GM23248 (cell line): ENCODE data around the gene SLX4IP.

Experiments
- EZH2 ChIP-seq: fragments of 200-600 bp; sonication (generic); IDR thresholded peaks from 2 replicates; pipeline ENCODE4 v1.6.1; 2018; ENCODE audit warnings: antibody characterized with exemption, mild to moderate bottlenecking; ENCODE audit not compliant: insufficient read depth, poor library complexity, severe bottlenecking
- EZH2phosphoT487 ChIP-seq: fragments of 200-600 bp; sonication (generic); IDR thresholded peaks from 2 replicates; pipeline ENCODE4 v1.6.1; 2018; ENCODE audit warnings: antibody characterized with exemption, moderate library complexity, mild to moderate bottlenecking, low read depth; ENCODE audit not compliant: insufficient read depth

GRCh38 chr20:10385850-10386544, 49.1 kb upstream of the SLX4IP start:
- TF ChIP-seq EZH2phosphoT487 (no peak), EZH2 (no peak)
